DMS153 (cell line): Measurements from ENCODE around the gene RFX8.
"Not testable (repeated sequence)": the region's sequence is repeated elsewhere in the genome, so short reads cannot be mapped to it uniquely, and the experiment has no call there.

Experiments used
- DNase-seq: peaks from one replicate; lab custom pipeline; 2025; lab: John Stamatoyannopoulos, UW

RFX8 gene

GRCh38 chr2:101474731-101475384, at the start of gene RFX8:
RFX8 (minus strand) TSS chr2:101475112; CDS start chr2:101466848, 8,264 bp downstream.
- DNase-seq = no peak

GRCh38 chr2:101521487-101521886, 46.6 kb upstream of the RFX8 start:
- no peak for DNase-seq

- no peak for DNase-seq
These were observed 45.3 kb upstream of the RFX8 start for GRCh38 chr2:101520246-101520645.

GRCh38 chr2:101518578-101519492, 43.9 kb upstream of the RFX8 start:
- DNase-seq = peak; percentile 77

- DNase-seq = no peak
These were observed 42.9 kb upstream of the RFX8 start for GRCh38 chr2:101517758-101518271.

GRCh38 chr2:101516823-101517690, 42.1 kb upstream of the RFX8 start:
- no peak for DNase-seq

- no peak for DNase-seq
These were observed 41.4 kb upstream of the RFX8 start for GRCh38 chr2:101516349-101516748.

GRCh38 chr2:101515477-101515876, 40.6 kb upstream of the RFX8 start:
- DNase-seq = no peak

- DNase-seq = no peak
These were observed 38.1 kb upstream of the RFX8 start for GRCh38 chr2:101512993-101513392.

GRCh38 chr2:101511381-101511780, 36.5 kb upstream of the RFX8 start:
- DNase-seq = no peak

GRCh38 chr2:101509499-101510284, 34.8 kb upstream of the RFX8 start:
- DNase-seq = no peak

- no peak for DNase-seq
These were observed 33.7 kb upstream of the RFX8 start for GRCh38 chr2:101508636-101509035.

GRCh38 chr2:101505276-101505675, 30.4 kb upstream of the RFX8 start:
- not testable (repeated sequence) for DNase-seq

GRCh38 chr2:101504744-101505143, 29.8 kb upstream of the RFX8 start:
- DNase-seq = not testable (repeated sequence)

- DNase-seq = no peak
These were observed 27.2 kb upstream of the RFX8 start for GRCh38 chr2:101502095-101502494.

GRCh38 chr2:101501443-101501842, 26.5 kb upstream of the RFX8 start:
- no peak for DNase-seq

GRCh38 chr2:101500860-101501259, 25.9 kb upstream of the RFX8 start:
- no peak for DNase-seq

- DNase-seq = no peak
These were observed 25.3 kb upstream of the RFX8 start for GRCh38 chr2:101500180-101500579.

- no peak for DNase-seq
These were observed 21.4 kb upstream of the RFX8 start for GRCh38 chr2:101496279-101496678.

GRCh38 chr2:101492936-101493473, 18.1 kb upstream of the RFX8 start:
- no peak for DNase-seq

- no peak for DNase-seq
These were observed 12.1 kb upstream of the RFX8 start for GRCh38 chr2:101486994-101487393.
